DMS79 (cell line): ENCODE data around the gene RTN4RL1.
"Not testable (repeated sequence)": the region's sequence is repeated elsewhere in the genome, so short reads cannot be mapped to it uniquely, and the experiment has no call there.

Source experiments
- DNase-seq: peaks from one replicate; lab custom pipeline; 2025; lab: John Stamatoyannopoulos, UW

The RTN4RL1 gene

GRCh38 chr17:2003525-2003924, 21.6 kb downstream of the RTN4RL1 start:
- no peak for DNase-seq

GRCh38 chr17:2002767-2003329, 22.3 kb downstream of the RTN4RL1 start:
- DNase-seq: no peak

- DNase-seq: peak; percentile 66
Measured at GRCh38 chr17:1999557-2000251, 25.4 kb downstream of the RTN4RL1 start.

GRCh38 chr17:1997927-1998742, 27.0 kb downstream of the RTN4RL1 start:
- DNase-seq: no peak

GRCh38 chr17:1997289-1997926, 27.7 kb downstream of the RTN4RL1 start:
- DNase-seq: no peak

- no peak for DNase-seq
Measured at GRCh38 chr17:1996800-1997288, 28.3 kb downstream of the RTN4RL1 start.

GRCh38 chr17:1995907-1996799, 29.0 kb downstream of the RTN4RL1 start:
- DNase-seq: no peak

- peak; percentile 89 for DNase-seq
Measured at GRCh38 chr17:1995321-1995892, 29.7 kb downstream of the RTN4RL1 start.

- no peak for DNase-seq
Measured at GRCh38 chr17:1994707-1995106, 30.4 kb downstream of the RTN4RL1 start.

- DNase-seq: no peak
Measured at GRCh38 chr17:1992541-1992940, 32.6 kb downstream of the RTN4RL1 start.

- DNase-seq: no peak
Measured at GRCh38 chr17:1989135-1989534, 36.0 kb downstream of the RTN4RL1 start.

GRCh38 chr17:1986783-1987451, 38.2 kb downstream of the RTN4RL1 start:
- DNase-seq: no peak

GRCh38 chr17:1985686-1986085, 39.4 kb downstream of the RTN4RL1 start:
- no peak for DNase-seq

- no peak for DNase-seq
Measured at GRCh38 chr17:1985093-1985492, 40.0 kb downstream of the RTN4RL1 start.

GRCh38 chr17:1982793-1983366, 42.3 kb downstream of the RTN4RL1 start:
- not testable (repeated sequence) for DNase-seq

GRCh38 chr17:1980665-1981250, 44.4 kb downstream of the RTN4RL1 start:
- no peak for DNase-seq

GRCh38 chr17:1979182-1979985, 45.8 kb downstream of the RTN4RL1 start:
- DNase-seq: peak; percentile 83

GRCh38 chr17:1978396-1978949, 46.7 kb downstream of the RTN4RL1 start:
- no peak for DNase-seq
